LNCaP clone FGC (cell line): ENCODE results near the gene DEPDC1.

ENCODE experiments used
- DNase-seq: peaks from one replicate; pipeline ENCODE4 v3.0.0-alpha.2; 2011; ENCODE audit warnings: low read depth
- H3K4me3 ChIP-seq: 2 replicates; pipeline ENCODE4 v1.5.1; 2011; ENCODE audit warnings: mild to moderate bottlenecking, low read depth, low read length, control low read depth
- TF ChIP-seq, protein P1 (sequence below): IDR thresholded peaks from 2 replicates; pipeline ENCODE4 v1.5.1; 2012; ENCODE audit warnings: mild to moderate bottlenecking; ENCODE audit not compliant: control insufficient read depth, insufficient read depth; ENCODE audit errors: extremely low read depth

The DEPDC1 gene

DNA sequence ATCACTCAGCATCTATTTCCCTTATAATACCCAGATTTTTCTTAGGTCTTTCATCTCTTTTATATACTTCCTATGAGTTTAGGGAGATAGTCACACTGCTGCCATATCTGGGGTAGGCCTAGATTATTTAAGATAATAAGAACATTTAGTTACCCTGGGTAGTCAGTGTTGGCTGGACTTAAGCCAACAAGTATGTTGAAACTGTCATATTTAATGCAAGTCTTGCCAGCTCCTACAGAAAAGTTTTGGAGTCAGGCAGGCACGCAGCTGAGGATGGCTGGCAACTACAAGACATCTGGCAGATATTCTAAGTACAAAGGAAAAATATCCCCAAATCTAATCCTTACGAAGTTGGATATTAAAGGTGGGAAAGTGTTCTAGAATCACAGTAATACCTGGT, 19.2 kb upstream of the DEPDC1 start:
- no peak for DNase-seq
- TF ChIP-seq, protein P1, sequence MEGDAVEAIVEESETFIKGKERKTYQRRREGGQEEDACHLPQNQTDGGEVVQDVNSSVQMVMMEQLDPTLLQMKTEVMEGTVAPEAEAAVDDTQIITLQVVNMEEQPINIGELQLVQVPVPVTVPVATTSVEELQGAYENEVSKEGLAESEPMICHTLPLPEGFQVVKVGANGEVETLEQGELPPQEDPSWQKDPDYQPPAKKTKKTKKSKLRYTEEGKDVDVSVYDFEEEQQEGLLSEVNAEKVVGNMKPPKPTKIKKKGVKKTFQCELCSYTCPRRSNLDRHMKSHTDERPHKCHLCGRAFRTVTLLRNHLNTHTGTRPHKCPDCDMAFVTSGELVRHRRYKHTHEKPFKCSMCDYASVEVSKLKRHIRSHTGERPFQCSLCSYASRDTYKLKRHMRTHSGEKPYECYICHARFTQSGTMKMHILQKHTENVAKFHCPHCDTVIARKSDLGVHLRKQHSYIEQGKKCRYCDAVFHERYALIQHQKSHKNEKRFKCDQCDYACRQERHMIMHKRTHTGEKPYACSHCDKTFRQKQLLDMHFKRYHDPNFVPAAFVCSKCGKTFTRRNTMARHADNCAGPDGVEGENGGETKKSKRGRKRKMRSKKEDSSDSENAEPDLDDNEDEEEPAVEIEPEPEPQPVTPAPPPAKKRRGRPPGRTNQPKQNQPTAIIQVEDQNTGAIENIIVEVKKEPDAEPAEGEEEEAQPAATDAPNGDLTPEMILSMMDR: no peak
- no peak overlapping the region for H3K4me3 ChIP-seq

DNA sequence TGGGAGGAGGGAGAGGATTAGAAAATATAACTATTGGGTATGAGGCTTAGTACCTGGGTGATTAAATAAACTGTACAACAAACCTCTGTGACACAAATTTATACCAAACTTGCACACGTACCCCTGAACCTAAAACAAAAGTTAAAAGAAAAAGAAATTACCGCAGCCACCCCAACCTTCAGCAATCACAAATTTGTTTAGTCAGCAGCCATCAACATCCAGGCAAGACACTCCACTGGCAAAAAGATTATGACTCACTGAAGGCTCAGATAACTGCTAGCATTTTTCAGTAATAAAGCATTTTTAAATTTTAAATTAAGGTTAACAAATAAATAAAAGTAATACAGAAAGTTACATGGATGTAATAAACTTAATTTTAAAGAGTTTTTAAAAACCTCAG, 14.4 kb upstream of the DEPDC1 start:
- DNase-seq: no peak
- TF ChIP-seq, protein P1: no peak
- H3K4me3 ChIP-seq: no peak overlapping the region

DNA sequence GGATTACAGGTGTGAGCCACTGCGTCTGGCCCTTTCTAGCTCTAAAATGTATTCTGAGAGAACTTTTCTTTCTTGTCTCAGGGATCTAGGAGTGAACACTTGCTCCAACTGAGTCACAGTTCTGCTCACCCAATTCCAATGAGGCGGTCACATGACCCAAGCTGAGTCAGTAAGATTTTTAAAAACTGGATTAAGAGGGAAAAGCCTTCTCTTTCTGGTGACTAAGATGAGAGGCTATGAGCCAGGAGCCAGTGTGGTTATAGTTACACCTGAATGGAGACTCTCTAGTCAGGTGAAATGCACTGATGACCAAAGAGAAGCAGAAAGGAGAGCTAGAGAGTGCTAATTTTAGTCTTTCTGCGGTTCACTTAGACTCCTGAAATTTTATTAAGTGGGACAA, 9.5 kb upstream of the DEPDC1 start:
- TF ChIP-seq, protein P1: no peak
- H3K4me3 ChIP-seq: no peak overlapping the region
- DNase-seq: no peak

DNA sequence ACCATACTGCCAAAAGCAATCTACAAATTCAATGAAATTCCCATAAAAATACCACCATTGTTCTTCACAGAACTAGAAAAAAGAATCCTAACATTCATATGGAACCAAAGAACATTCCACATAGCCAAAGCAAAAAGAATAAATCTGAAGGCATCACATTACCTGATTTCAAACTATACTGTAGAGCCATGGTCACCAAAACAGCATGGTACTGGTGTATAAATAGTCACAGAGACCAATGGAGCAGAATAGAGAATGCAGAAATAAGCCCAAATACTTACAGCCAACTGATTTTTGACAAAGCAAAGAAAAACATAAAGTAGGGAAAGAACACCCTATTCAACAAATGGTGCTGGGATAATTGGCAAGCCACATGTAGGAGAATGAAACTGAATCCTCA, 6.2 kb upstream of the DEPDC1 start:
- H3K4me3 ChIP-seq: no peak overlapping the region
- DNase-seq: no peak
- TF ChIP-seq, protein P1: no peak

DNA sequence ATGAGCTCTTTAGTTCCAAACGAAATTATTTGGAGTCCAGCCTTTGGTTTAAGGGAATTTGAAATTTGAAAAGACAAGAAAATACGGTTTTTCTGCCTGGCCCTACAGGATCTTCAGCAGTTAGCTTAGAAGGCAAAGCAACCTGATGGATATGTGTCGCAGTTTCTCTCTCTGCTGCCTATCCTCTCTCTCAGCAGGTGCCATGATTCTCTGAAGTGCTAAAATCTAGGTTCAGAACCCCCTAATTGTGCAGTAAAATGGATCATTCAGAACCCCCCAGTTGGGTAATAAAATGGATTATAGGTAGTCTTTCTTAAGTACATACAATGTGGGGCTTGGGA, 446 bp upstream of the DEPDC1 start:
- TF ChIP-seq, protein P1: no peak
- peak overlapping the region; percentile 57 for H3K4me3 ChIP-seq
- DNase-seq: no peak

DNA sequence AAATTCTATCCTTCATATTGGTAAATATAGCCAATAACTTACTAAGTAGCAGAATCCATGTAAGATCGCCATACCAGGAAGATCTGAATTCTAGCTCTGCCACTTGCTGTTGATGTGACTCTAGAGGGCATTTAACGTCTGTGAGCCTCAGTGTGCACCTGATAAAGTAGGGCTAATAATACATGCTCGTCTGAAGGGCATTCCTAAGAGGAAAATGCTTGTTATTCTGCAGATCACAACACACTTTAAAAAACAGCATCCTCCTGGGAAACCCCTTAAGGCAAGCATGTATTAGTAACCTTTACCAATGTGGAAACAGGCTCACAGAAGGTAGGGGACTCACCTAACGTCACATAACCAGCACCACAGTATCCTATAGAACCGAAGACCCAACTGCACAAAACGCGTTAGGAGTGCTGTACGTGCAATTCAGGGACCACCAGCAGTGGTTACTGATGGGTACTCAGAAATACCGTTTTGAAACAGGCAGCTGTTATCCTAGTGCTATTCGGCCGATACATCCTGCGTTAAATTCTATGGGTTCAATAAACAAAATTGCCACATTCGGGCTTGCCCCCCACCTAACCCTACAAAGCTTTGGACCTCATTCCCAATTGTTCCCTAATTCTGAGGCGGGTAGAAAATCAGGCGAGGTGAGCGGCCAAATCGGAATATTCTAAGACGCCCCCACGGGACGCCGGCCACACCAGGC, 758 bp downstream of the DEPDC1 start:
- TF ChIP-seq, protein P1: no peak
- peak overlapping the region; percentile 57 for H3K4me3 ChIP-seq
- DNase-seq: no peak

DNA sequence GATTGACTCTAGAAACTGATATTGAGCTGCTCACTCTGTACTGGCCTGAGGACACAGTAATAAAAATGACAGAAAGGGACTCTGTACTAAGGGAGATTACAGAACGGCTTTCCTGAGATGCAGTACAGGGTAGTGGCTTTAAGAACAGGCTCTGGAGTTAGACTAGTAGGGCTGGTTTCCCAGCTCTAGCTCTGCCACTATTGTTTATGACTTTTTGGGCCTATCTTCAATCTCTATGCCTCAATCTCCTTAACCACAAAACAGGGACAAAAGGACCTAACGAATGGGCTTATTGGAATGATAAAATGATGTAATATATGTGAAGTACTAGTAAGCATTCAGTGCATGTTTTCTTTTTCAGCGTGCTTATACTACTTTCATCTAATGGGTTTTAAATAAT, 1.4 kb downstream of the DEPDC1 start:
- DNase-seq: no peak
- peak overlapping the region; percentile 57 for H3K4me3 ChIP-seq
- TF ChIP-seq, protein P1: no peak
